CD4-positive, alpha-beta T cell (primary cell): ENCODE results near the gene PNLDC1. TPM values are rescaled to one million over a fixed set of nuclear protein-coding genes. Genes with fewer than 3 reads are reported as not detected.
"Not testable (repeated sequence)": the region's sequence is repeated elsewhere in the genome, so short reads cannot be mapped to it uniquely, and the experiment has no call there.

ENCODE experiments used
- ATAC-seq: fragments of 200-7000 bp; cut with Tn5 transposase; one replicate; pipeline ENCODE4 v1.10.0; 2022; ENCODE audit warnings: mild to moderate bottlenecking; ENCODE audit not compliant: poor library complexity
- CTCF ChIA-PET: fragments of 350-600 bp; sonication (Branson Sonifier 250); formaldehyde crosslinking; loops from one replicate; lab custom pipeline; 2021; ENCODE audit warnings: antibody characterized with exemption, inconsistent platforms; lab: Charles Lee
- POLR2A ChIA-PET: fragments of 350-600 bp; sonication (Branson Sonifier 250); formaldehyde crosslinking; loops from one replicate; lab custom pipeline; 2021; ENCODE audit warnings: antibody characterized with exemption, inconsistent platforms; lab: Charles Lee
- DNase-seq, 14 experiments: peaks; one replicate each; pipeline ENCODE4 v3.0.0-alpha.2; 2013 to 2020; ENCODE audit warnings: mixed read lengths in 2 of 14
- H3K27ac ChIP-seq, 2 donors: one replicate each; pipeline versions ENCODE4 v1.5.1 to v1.7.0; 2013; ENCODE audit warnings: low read length in 2 of 2, low read depth in 1 of 2, mild to moderate bottlenecking in 1 of 2
- H3K27me3 ChIP-seq, 2 experiments: 1 replicate in 1 of 2; 2 replicates in 1 of 2; pipeline versions ENCODE4 v1.6.1 to v1.7.0; 2013; ENCODE audit warnings: low read length in 2 of 2, control low read depth in 1 of 2, mild to moderate bottlenecking in 1 of 2, moderate library complexity in 1 of 2; ENCODE audit not compliant: insufficient read depth in 2 of 2, control insufficient read depth in 1 of 2
- H3K36me3 ChIP-seq: one replicate; pipeline ENCODE4 v1.6.1; 2013; ENCODE audit warnings: low read length, control low read depth; ENCODE audit not compliant: insufficient read depth
- H3K4me1 ChIP-seq: one replicate; pipeline ENCODE4 v1.6.1; 2013; ENCODE audit warnings: low read length, control low read depth; ENCODE audit not compliant: insufficient read depth
- H3K4me3 ChIP-seq: one replicate; pipeline ENCODE4 v1.5.1; 2013; ENCODE audit warnings: mild to moderate bottlenecking, low read length, moderate library complexity
- H3K9me3 ChIP-seq, 2 experiments: 1 replicate in 1 of 2; 2 replicates in 1 of 2; pipeline versions ENCODE4 v1.6.1 to v1.7.0; 2013; ENCODE audit warnings: low read length in 2 of 2, mild to moderate bottlenecking in 2 of 2, control low read depth in 1 of 2, moderate library complexity in 1 of 2; ENCODE audit not compliant: control insufficient read depth in 1 of 2, insufficient read depth in 1 of 2
- H3K27ac Mint-ChIP-seq: one replicate; pipeline ENCODE4 v1.8.0; 2020; ENCODE audit warnings: mixed read lengths
- H3K27me3 Mint-ChIP-seq: one replicate; pipeline ENCODE4 v1.8.0; 2021; ENCODE audit warnings: mixed read lengths
- H3K36me3 Mint-ChIP-seq: one replicate; pipeline ENCODE4 v1.8.0; 2021; ENCODE audit warnings: low read depth, mixed read lengths
- H3K4me1 Mint-ChIP-seq: one replicate; pipeline ENCODE4 v1.8.0; 2021; ENCODE audit warnings: low read depth, mixed read lengths
- H3K4me3 Mint-ChIP-seq: one replicate; pipeline ENCODE4 v1.8.0; 2020; ENCODE audit warnings: mild to moderate bottlenecking, mixed read lengths
- H3K9me3 Mint-ChIP-seq: one replicate; pipeline ENCODE4 v1.8.0; 2020; ENCODE audit warnings: mixed read lengths
- CTCF ChIP-seq: fragments of 200-600 bp; IDR thresholded peaks from one replicate; pipeline ENCODE4 v1.8.0; 2022; ENCODE audit warnings: antibody characterized with exemption, mild to moderate bottlenecking
- intact Hi-C, 2 experiments: fragments of 100-400 bp; cut with DNase I in 1 of 2; cut with micrococcal nuclease in 1 of 2; formaldehyde crosslinking; loops; one replicate each; pipeline versions ENCODE4 v1.15.1 to v1.9.0; 2023 to 2025; cut with DNase I, micrococcal nuclease
- total RNA-seq, 174 experiments: library from RNA in 2 of 174; stranded (reverse) in 2 of 174; gene quantifications; one replicate each; pipeline ENCODE4 v1.2.3 and lab custom pipeline; 2021 to 2026

PNLDC1 gene
- total RNA-seq, 2 experiments from 2014 or later: 0.14 TPM; not detected in 1

DNA sequence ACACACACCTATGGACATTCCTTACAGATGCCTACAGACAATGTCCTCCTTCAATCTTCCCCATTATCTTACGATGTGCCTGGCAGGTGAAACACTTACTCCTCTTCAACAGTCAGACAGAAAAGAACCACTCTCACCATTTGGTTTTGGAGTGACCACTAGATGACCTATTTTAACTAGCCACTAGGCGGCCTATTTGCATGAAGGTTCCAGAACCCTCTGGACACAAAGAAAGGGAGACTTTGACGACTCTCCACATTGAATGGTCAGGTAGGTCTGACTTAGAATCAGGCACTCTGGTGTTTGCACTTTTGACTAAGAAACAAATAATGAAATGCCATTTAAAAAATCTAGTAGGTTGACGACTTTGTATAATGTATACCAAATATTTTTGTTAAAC is 42.0 kb downstream of the PNLDC1 start:
- ATAC-seq (no peak), DNase-seq (no peak)
- ChIA-PET CTCF (no interaction called here), POLR2A (no interaction called here)
- intact Hi-C loops: no loop called here
- Histone ChIP-seq H3K4me1 (no peaks in the 10 kb centered on the region), H3K4me3 (no peak overlapping the region), H3K27me3 (no peaks in the 10 kb centered on the region), H3K36me3 (no peaks in the 10 kb centered on the region), H3K27ac (no peak overlapping the region), H3K9me3 (no peaks in the 10 kb centered on the region)
- H3K4me1 Mint-ChIP-seq: no peaks in the 10 kb centered on the region
- no peak overlapping the region for H3K4me3 Mint-ChIP-seq
- no peaks in the 10 kb centered on the region for H3K27me3 Mint-ChIP-seq
- no peak overlapping the region for H3K27ac Mint-ChIP-seq
- H3K36me3 Mint-ChIP-seq: no peaks in the 10 kb centered on the region
- no peaks in the 10 kb centered on the region for H3K9me3 Mint-ChIP-seq
- TF ChIP-seq CTCF: no peak

DNA sequence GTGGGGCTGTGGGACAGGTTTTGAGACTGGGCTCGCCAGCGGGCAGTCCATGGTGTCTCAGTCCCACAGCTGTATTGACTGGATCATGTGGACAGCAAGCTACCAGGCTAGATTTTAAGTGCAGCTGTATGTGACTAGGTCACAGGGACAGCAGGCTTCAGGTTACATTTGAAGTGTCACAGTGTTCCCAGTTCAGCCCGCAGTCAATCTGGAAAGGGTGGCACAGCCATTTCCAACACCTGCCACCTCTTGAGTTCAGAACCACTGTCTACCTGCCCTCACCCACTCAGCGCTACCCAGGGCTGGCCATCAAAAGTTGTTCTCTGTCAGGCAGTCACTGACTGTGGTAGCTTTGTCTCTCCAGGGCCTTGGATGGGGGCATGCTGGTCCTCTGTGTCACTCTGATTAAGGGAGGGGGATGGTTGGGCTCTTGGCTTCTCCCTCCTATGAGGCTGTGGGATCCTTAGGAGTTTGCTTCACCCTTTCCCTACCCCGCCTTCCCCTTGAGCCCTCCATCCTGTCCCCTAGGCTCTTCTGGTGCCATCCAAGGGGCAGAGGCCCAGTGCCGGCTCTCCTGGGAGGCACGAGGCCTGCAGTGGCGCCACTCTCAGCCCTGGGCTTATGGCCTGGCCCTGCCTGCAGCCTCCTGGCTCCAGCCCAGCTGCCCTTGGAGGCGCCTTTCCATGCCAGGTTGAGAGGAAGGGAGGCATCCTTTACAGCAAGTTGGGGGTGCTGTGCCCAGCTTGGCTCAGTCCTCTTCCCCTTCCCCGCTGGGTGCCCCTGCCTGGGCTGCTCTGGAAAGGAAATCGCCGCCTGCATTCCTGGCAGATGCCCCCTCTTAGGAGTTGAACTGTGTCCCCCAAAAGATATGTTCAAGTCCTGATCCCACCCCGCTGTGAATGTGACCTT is 44.9 kb downstream of the PNLDC1 start:
- Histone ChIP-seq H3K9me3 (peaks cover 0 to 8% of the 10 kb centered on the region in 2 experiments), H3K27me3 (no peaks in the 10 kb centered on the region), H3K36me3 (no peaks in the 10 kb centered on the region), H3K4me3 (no peak overlapping the region), H3K4me1 (no peaks in the 10 kb centered on the region), H3K27ac (no peak overlapping the region)
- ATAC-seq (no peak), DNase-seq (no peak)
- Mint-ChIP-seq H3K4me1 (no peaks in the 10 kb centered on the region), H3K9me3 (peaks cover 5% of the 10 kb centered on the region), H3K27me3 (no peaks in the 10 kb centered on the region), H3K4me3 (no peak overlapping the region), H3K27ac (no peak overlapping the region), H3K36me3 (no peaks in the 10 kb centered on the region)
- ChIA-PET CTCF (no interaction called here), POLR2A (interaction anchor here (1.0 kb wide), 1 partner anchor 12 kb away, joined by 4 read pairs; no protein-coding TSS in a partner anchor)
- TF ChIP-seq CTCF: no peak
- intact Hi-C loops: no loop called here

GRCh38 chr6:159848552-159848951 is 48.5 kb downstream of the PNLDC1 start:
- POLR2A ChIA-PET, H3K27ac Mint-ChIP-seq, H3K9me3 Mint-ChIP-seq, H3K27me3 ChIP-seq, H3K36me3 Mint-ChIP-seq, CTCF ChIA-PET, H3K27me3 Mint-ChIP-seq, intact Hi-C loops, H3K4me3 Mint-ChIP-seq, ATAC-seq, H3K36me3 ChIP-seq, H3K9me3 ChIP-seq, DNase-seq, H3K4me3 ChIP-seq, H3K27ac ChIP-seq, H3K4me1 ChIP-seq, H3K4me1 Mint-ChIP-seq: not testable (repeated sequence)

DNA sequence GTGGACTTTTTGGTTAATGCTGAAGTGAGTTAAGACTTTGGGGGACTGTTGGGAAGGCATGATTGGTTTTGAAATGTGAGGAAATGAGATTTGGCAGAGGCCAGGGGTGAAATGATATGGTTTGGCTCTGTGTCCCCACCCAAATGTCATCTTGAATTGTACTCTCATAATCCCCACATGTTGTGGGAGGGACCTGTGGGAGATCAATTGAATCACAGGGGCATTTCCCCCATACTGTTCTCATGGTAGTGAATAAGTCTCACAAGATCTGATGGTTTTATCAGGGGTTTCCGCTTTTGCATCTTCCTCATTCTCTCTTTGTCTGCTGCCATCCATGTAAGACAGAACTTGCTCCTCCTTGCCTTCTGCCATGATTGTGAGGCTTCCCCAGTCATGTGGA is 49.8 kb downstream of the PNLDC1 start:
- H3K27ac ChIP-seq, DNase-seq, H3K27me3 Mint-ChIP-seq, H3K4me3 Mint-ChIP-seq, H3K36me3 ChIP-seq, H3K27me3 ChIP-seq, H3K9me3 Mint-ChIP-seq, H3K4me3 ChIP-seq, H3K36me3 Mint-ChIP-seq, H3K9me3 ChIP-seq, ATAC-seq, POLR2A ChIA-PET, H3K4me1 Mint-ChIP-seq, CTCF ChIA-PET, H3K27ac Mint-ChIP-seq, H3K4me1 ChIP-seq: not testable (repeated sequence)
- intact Hi-C loops: loop anchor here (5.0 kb wide), 1 partner anchor 58 kb away; the partner anchor contains the start of gene MRPL18 (in 2 of the 2)
